Astrocyte of the spinal cord (primary cell): ENCODE data around the gene ARSB.

Experiments used
- DNase-seq: peaks from one replicate; pipeline ENCODE4 v3.0.0; 2011; ENCODE audit warnings: low read depth, low spot score
- H3K4me3 ChIP-seq: 2 replicates; pipeline ENCODE4 v1.5.1; 2011; ENCODE audit warnings: low read depth, mild to moderate bottlenecking, low read length, moderate library complexity
- in situ Hi-C: cut with HindIII; loops from 2 replicates; pipeline ENCODE4 v1.10.0; 2017; ENCODE audit warnings: low sequenced_read_pairs
- TF ChIP-seq, protein P1 (sequence below): IDR thresholded peaks from 2 replicates; pipeline ENCODE4 v1.5.1; 2012; ENCODE audit warnings: low read depth, mild to moderate bottlenecking, low read length, inconsistent platforms

ARSB gene

DNA sequence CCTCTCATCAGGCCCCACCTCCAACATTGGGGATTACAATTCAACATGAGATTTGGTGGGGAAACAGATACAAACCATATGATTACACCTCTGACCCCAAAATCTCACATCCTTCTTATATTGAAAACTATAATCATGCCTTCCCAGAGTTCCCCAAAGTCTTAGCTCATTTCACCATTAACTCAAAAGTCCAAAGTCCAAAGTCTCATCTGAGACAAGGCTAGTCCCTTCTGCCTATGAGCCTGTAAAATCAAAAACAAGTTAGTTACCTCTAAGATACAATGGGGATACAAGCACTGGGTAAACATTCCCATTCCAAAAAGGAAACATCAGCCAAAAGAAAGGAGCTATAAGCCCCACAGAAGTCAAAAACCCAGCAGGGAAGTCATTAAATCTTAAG, 26.8 kb upstream of the ARSB start:
- H3K4me3 ChIP-seq, result no peak overlapping the region
- in situ Hi-C loops, result no loop called here
- DNase-seq, result no peak
- TF ChIP-seq, protein P1, sequence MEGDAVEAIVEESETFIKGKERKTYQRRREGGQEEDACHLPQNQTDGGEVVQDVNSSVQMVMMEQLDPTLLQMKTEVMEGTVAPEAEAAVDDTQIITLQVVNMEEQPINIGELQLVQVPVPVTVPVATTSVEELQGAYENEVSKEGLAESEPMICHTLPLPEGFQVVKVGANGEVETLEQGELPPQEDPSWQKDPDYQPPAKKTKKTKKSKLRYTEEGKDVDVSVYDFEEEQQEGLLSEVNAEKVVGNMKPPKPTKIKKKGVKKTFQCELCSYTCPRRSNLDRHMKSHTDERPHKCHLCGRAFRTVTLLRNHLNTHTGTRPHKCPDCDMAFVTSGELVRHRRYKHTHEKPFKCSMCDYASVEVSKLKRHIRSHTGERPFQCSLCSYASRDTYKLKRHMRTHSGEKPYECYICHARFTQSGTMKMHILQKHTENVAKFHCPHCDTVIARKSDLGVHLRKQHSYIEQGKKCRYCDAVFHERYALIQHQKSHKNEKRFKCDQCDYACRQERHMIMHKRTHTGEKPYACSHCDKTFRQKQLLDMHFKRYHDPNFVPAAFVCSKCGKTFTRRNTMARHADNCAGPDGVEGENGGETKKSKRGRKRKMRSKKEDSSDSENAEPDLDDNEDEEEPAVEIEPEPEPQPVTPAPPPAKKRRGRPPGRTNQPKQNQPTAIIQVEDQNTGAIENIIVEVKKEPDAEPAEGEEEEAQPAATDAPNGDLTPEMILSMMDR, result no peak

DNA sequence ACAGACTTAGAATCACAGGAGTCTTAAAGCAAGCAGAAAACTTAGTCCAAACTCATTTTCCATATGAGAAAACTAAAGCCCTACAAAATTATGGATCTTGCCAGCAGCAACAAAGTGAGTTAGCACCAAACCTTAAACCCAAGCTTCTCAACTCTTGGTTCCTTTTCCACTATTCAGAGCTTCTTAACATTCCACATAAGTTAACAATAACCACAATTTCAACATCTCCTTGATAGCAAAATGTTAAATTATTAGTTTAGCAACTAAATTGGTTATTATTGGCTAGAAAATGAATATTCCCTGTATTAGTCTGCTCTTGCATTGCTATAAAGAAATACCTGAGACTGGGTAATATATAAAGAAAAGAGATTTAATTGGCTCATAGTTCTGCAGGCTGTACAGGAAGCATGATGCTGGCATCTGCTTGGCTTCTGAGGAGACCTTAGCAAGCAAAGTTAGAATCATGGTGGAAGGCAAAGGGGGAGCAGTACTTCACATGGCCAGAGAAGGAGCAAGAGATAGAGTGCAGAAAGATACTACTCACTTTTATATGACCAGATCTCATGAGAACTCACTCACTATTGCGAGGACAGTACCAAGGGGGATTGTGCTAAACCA, 26.2 kb upstream of the ARSB start:
- DNase-seq, result peak; percentile 72
- TF ChIP-seq, protein P1, result peak; percentile 25
- in situ Hi-C loops, result no loop called here
- H3K4me3 ChIP-seq, result no peak overlapping the region

DNA sequence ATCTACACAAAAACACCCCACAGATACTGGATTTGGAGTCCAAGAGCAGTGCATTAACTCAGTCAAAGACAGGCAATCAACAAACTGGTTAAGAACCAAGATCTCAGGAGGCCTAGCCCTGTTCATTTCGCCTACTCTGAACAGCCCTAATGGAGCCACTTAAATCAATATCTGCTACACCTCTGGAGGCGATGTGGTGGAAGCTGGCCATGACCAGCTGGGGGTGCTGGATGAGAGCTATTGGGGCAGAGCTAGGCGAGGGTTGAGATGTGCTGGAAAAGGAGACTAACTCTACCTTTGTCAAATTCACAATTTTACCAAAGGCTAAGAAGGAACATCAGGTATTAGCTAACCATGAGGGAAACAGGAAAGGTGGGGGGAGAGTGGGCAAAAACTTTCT, 23.3 kb upstream of the ARSB start:
- DNase-seq, result no peak
- TF ChIP-seq, protein P1, result no peak
- H3K4me3 ChIP-seq, result no peak overlapping the region
- in situ Hi-C loops, result no loop called here

DNA sequence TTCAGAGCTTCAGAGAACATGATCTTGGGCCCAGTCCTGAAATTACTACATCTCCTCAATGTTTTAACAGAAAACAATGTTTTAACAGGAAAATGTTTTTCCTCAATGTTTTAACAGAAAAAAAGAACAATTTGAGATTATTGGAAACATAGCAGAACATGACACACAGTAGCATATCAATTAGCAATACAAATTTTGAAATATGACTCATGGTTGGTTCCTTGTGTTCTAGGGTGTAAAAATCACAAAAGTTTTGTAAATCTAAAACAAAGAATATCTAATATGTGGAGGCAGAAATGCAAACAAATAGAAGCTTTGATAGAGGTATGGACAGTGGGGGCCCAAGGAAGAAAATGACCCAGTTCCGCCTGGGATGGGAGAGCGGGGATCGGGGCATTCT, 22.8 kb upstream of the ARSB start:
- H3K4me3 ChIP-seq, result no peak overlapping the region
- TF ChIP-seq, protein P1, result no peak
- in situ Hi-C loops, result no loop called here
- no peak for DNase-seq

DNA sequence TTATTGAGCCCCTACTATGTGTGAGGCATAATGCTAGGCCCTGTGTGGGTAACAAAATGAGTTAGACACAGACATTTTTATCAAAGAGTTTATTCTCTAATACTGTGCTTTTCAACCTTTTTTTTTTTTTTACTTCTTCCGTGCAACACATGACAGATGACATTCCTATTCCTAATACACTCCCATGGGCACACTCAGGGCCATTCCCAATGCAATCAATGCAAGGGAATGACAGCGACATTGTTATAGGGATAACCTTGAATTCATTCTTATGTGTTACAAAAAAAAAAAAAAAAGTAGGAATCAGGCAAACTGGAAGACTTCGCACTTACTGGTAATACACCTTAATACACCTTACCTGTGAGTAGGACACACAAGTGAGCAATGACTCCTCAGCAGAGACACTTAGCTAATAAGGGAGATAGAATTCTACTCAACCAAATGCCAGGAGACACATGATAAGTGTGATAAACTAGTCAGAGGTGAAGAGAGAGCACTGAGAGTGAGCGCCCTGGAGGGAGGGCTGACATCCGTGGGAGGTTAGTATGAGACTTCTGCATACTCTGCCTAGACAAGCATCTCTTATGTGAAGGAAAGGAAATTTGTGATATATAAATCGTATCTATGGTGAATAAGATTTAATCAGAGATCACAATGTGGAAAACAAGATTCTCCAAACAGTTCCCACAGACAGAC, 21.0 kb upstream of the ARSB start:
- H3K4me3 ChIP-seq, result no peak overlapping the region
- DNase-seq, result no peak
- in situ Hi-C loops, result no loop called here
- TF ChIP-seq, protein P1, result no peak

DNA sequence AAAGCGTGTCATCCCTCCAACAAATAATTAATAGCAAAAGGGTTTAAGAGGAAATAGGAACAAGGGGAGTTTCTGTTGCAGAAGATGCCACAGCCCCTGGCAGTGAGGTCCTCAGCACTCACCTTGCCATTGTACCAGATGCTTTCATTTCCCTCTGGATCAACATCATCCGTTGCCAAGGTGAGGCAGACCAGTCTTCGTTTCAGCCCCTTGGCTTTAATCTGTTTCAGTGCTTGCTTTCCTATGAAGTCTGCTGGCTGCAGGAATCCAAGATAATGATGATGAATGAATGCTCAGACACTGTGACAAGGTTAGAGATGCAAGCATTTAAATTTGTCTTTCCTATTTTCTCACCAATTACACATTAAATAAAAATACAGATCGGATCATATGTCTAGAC, 20.0 kb upstream of the ARSB start:
- no peak overlapping the region for H3K4me3 ChIP-seq
- in situ Hi-C loops, result no loop called here
- TF ChIP-seq, protein P1, result no peak
- DNase-seq, result no peak
